ENCODE measurements around the gene HAVCR1. TPM values are rescaled to one million over a fixed set of nuclear protein-coding genes. Genes with fewer than 3 reads are reported as not detected.

The HAVCR1 gene
- total and polyA plus RNA-seq, 11 donors, result 0.18 to 0.56 TPM; not detected in 9

GRCh38 chr5:156984064-156984463, 74.9 kb downstream of the HAVCR1 start:
- DNase-seq (no peak), ATAC-seq (no peak)
- H3K4me1 ChIP-seq, result peaks cover 0 to 14% (median 0%) of the 10 kb centered on the region in 12 donors
- TF ChIP-seq, protein P1, sequence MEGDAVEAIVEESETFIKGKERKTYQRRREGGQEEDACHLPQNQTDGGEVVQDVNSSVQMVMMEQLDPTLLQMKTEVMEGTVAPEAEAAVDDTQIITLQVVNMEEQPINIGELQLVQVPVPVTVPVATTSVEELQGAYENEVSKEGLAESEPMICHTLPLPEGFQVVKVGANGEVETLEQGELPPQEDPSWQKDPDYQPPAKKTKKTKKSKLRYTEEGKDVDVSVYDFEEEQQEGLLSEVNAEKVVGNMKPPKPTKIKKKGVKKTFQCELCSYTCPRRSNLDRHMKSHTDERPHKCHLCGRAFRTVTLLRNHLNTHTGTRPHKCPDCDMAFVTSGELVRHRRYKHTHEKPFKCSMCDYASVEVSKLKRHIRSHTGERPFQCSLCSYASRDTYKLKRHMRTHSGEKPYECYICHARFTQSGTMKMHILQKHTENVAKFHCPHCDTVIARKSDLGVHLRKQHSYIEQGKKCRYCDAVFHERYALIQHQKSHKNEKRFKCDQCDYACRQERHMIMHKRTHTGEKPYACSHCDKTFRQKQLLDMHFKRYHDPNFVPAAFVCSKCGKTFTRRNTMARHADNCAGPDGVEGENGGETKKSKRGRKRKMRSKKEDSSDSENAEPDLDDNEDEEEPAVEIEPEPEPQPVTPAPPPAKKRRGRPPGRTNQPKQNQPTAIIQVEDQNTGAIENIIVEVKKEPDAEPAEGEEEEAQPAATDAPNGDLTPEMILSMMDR (IDR thresholded peaks at IDR 0.05), result no peak
- TF ChIP-seq POLR2A (IDR thresholded peaks at IDR 0.05), result no peak
- WGBS, 4 donors, result 87 to 93% (median 93%) methylated on average over 9 of the region's 9 CpGs
- H3K36me3 ChIP-seq, result no peaks in the 10 kb centered on the region
- H3K4me3 ChIP-seq, result no peak overlapping the region
- no peak overlapping the region for H3K27ac ChIP-seq
- no peaks in the 10 kb centered on the region for H3K9me3 ChIP-seq
- H3K27me3 ChIP-seq, result peaks cover 0 to 13% (median 0%) of the 10 kb centered on the region in 9 donors
- intact Hi-C loops (cut with DNase I), result no loop called here

- H3K27ac ChIP-seq, result no peak overlapping the region
- TF ChIP-seq, protein P1 (IDR thresholded peaks at IDR 0.05), result no peak
- no peak for TF ChIP-seq POLR2A (IDR thresholded peaks at IDR 0.05)
- intact Hi-C loops (cut with DNase I), result no loop called here
- H3K36me3 ChIP-seq, result no peaks in the 10 kb centered on the region
- H3K4me1 ChIP-seq, result peaks cover 0 to 14% (median 0%) of the 10 kb centered on the region in 12 donors
- ATAC-seq (no peak), DNase-seq (no peak)
- H3K27me3 ChIP-seq, result peaks cover 0 to 17% (median 0%) of the 10 kb centered on the region in 9 donors
- no peaks in the 10 kb centered on the region for H3K9me3 ChIP-seq
- no peak overlapping the region for H3K4me3 ChIP-seq
Observed at GRCh38 chr5:156981481-156981880, 77.4 kb downstream of the HAVCR1 start.

Other genes starting within 250 kb of the HAVCR1 start
- gene PPP1R2B, start 208.8 kb downstream of the HAVCR1 start, total RNA-seq, result not detected
- gene PPP1R2B, start 208.8 kb downstream of the HAVCR1 start, polyA plus RNA-seq, result not detected
- 10 to 100 TPM in 1 of 9 donors, under 1 TPM in 2, not detected in 6; 0.42 to 14.8 (median 0.45) TPM for gene TIMD4, start 95.9 kb downstream of the HAVCR1 start, total RNA-seq
- gene TIMD4, start 95.9 kb downstream of the HAVCR1 start, polyA plus RNA-seq, result not detected
- 10 to 100 TPM in 2 of 9 donors, 1 to 10 TPM in 7; 1.0 to 39.2 (median 1.9) TPM for gene HAVCR2, start 49.9 kb upstream of the HAVCR1 start, total RNA-seq
- gene HAVCR2, start 49.9 kb upstream of the HAVCR1 start, polyA plus RNA-seq, result 1 to 10 TPM in 1 of 2 donors, under 1 TPM in 1; 0.80 to 1.9 TPM
- 10 to 100 TPM in 2 of 9 donors, 1 to 10 TPM in 7; 6.9 to 11.0 (median 9.6) TPM for gene MED7, start 83.7 kb upstream of the HAVCR1 start, total RNA-seq
- 1 to 10 TPM; 9.2 to 9.8 TPM for gene MED7, start 83.7 kb upstream of the HAVCR1 start, polyA plus RNA-seq
- not detected for gene GARIN3, start 107.1 kb upstream of the HAVCR1 start, total RNA-seq
- not detected for gene GARIN3, start 107.1 kb upstream of the HAVCR1 start, polyA plus RNA-seq
- gene ITK, start 121.7 kb upstream of the HAVCR1 start, total RNA-seq, result 1 to 10 TPM in 2 of 9 donors, under 1 TPM in 7; 0.09 to 7.3 (median 0.44) TPM
- gene ITK, start 121.7 kb upstream of the HAVCR1 start, polyA plus RNA-seq, result under 1 TPM; 0.25 to 0.42 TPM
- 10 to 100 TPM; 27.3 to 62.7 (median 39.1) TPM for gene CYFIP2, start 207.0 kb upstream of the HAVCR1 start, total RNA-seq
- gene CYFIP2, start 207.0 kb upstream of the HAVCR1 start, polyA plus RNA-seq, result 10 to 100 TPM; 23.2 TPM